Endothelial cell of umbilical vein (primary cell): Measurements from ENCODE around the gene ZNF688.

Experiments used
- EZH2 ChIP-seq: IDR thresholded peaks from 2 replicates; pipeline ENCODE4 v1.6.1; 2012; ENCODE audit warnings: borderline replicate concordance, low read depth, mild to moderate bottlenecking, moderate library complexity, low read length, inconsistent platforms; ENCODE audit not compliant: severe bottlenecking
- FOS ChIP-seq: IDR thresholded peaks from 2 replicates; pipeline ENCODE4 v1.6.1; 2011; ENCODE audit warnings: mild to moderate bottlenecking, low read length, moderate library complexity, borderline replicate concordance; ENCODE audit not compliant: insufficient read depth
- GATA2 ChIP-seq: IDR thresholded peaks from 2 replicates; pipeline ENCODE4 v1.7.0; 2011; ENCODE audit warnings: low read depth, mild to moderate bottlenecking, moderate library complexity, mixed read lengths, low read length; ENCODE audit not compliant: insufficient read length, insufficient read depth
- JUN ChIP-seq: IDR thresholded peaks from 2 replicates; pipeline ENCODE4 v1.6.1; 2011; ENCODE audit warnings: borderline replicate concordance, low read depth; ENCODE audit not compliant: insufficient read length, insufficient read depth
- MYC ChIP-seq: IDR thresholded peaks from one replicate; pipeline ENCODE4 v1.6.1; 2011; ENCODE audit warnings: mild to moderate bottlenecking, low read depth, low read length
- POLR2A ChIP-seq: IDR thresholded peaks from 2 replicates; pipeline ENCODE4 v1.6.1; 2012; ENCODE audit warnings: low read depth, mild to moderate bottlenecking, control low read depth, low read length
- POLR2AphosphoS5 ChIP-seq: IDR thresholded peaks from 2 replicates; pipeline ENCODE4 v1.6.1; 2012; ENCODE audit warnings: low read depth, mild to moderate bottlenecking, control low read depth, low read length, moderate library complexity; ENCODE audit not compliant: insufficient read depth
- TF ChIP-seq, protein P1 (sequence below), 2 donors: IDR thresholded peaks; 1 replicate in 1 of 2; 2 replicates in 1 of 2; pipeline ENCODE4 v1.5.1; 2011; ENCODE audit warnings: low read length in 2 of 2, mild to moderate bottlenecking in 2 of 2, moderate library complexity in 2 of 2, control low read depth in 1 of 2, inconsistent platforms in 1 of 2, low read depth in 1 of 2; ENCODE audit not compliant: insufficient read depth in 1 of 2; ENCODE audit errors: extremely low read depth in 1 of 2
- TF ChIP-seq, protein P2 (sequence below): IDR thresholded peaks from 2 replicates; pipeline ENCODE4 v1.6.1; 2011; ENCODE audit not compliant: insufficient read depth, insufficient read length

DNA sequence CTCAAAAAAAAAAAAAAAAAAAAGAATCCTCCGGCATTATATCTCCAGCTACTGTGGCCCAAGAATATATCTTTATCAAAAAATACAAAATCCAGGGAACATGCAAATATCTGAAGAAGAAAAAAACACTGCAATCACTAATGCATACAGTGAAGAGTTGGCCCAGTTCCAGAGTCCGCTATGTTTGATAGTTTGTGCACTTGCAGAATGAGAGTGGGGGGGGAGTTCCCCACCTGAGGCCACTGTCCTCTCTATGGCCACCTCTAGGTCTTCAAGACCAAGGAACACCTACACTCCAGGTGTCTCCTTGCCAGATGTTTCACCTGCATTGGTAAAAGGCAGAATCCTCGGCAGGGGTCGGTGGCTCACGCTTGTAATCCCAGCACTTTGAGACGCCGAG, 9.9 kb upstream of the ZNF688 start:
- TF ChIP-seq, protein P1, sequence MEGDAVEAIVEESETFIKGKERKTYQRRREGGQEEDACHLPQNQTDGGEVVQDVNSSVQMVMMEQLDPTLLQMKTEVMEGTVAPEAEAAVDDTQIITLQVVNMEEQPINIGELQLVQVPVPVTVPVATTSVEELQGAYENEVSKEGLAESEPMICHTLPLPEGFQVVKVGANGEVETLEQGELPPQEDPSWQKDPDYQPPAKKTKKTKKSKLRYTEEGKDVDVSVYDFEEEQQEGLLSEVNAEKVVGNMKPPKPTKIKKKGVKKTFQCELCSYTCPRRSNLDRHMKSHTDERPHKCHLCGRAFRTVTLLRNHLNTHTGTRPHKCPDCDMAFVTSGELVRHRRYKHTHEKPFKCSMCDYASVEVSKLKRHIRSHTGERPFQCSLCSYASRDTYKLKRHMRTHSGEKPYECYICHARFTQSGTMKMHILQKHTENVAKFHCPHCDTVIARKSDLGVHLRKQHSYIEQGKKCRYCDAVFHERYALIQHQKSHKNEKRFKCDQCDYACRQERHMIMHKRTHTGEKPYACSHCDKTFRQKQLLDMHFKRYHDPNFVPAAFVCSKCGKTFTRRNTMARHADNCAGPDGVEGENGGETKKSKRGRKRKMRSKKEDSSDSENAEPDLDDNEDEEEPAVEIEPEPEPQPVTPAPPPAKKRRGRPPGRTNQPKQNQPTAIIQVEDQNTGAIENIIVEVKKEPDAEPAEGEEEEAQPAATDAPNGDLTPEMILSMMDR (IDR thresholded peaks at IDR 0.05; ENCODE audit: extremely low read depth in 1 of 2, insufficient read depth in 1 of 2, low read depth in 1 of 2, low read length in 2 of 2) = no peak
- TF ChIP-seq POLR2A (no peak), EZH2 (no peak), POLR2AphosphoS5 (no peak), MYC (no peak), GATA2 (no peak), JUN (no peak), FOS (no peak)
- TF ChIP-seq, protein P2, sequence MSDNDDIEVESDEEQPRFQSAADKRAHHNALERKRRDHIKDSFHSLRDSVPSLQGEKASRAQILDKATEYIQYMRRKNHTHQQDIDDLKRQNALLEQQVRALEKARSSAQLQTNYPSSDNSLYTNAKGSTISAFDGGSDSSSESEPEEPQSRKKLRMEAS = no peak
